H9 (cell line): Measurements from ENCODE around the gene TNIP1. TPM values are rescaled to one million over a fixed set of nuclear protein-coding genes. Genes with fewer than 3 reads are reported as not detected.

Experiments used
- DNase-seq: peaks from one replicate; pipeline ENCODE4 v3.0.0-alpha.2; 2017
- H2AFZ ChIP-seq: one replicate; pipeline ENCODE4 v1.6.1; 2013; ENCODE audit warnings: mild to moderate bottlenecking, low read length, control low read depth, moderate library complexity
- H2AK5ac ChIP-seq: 2 replicates; pipeline ENCODE4 v1.6.1; 2013; ENCODE audit warnings: low read length, control low read depth, mixed read lengths; ENCODE audit not compliant: insufficient read length
- H2BK120ac ChIP-seq: one replicate; pipeline ENCODE4 v1.6.1; 2013; ENCODE audit warnings: low read depth, mild to moderate bottlenecking, low read length, control low read depth, inconsistent platforms; ENCODE audit not compliant: poor library complexity, severe bottlenecking
- H2BK12ac ChIP-seq: 2 replicates; pipeline ENCODE4 v1.6.1; 2013; ENCODE audit warnings: low read length, control low read depth, mixed read lengths, low read depth; ENCODE audit not compliant: insufficient read length
- H2BK15ac ChIP-seq: 2 replicates; pipeline ENCODE4 v1.6.1; 2013; ENCODE audit warnings: low read depth, low read length, control low read depth
- H2BK20ac ChIP-seq: one replicate; pipeline ENCODE4 v1.6.1; 2013; ENCODE audit warnings: low read depth, mild to moderate bottlenecking, low read length, control low read depth, inconsistent platforms; ENCODE audit not compliant: poor library complexity, severe bottlenecking
- H2BK5ac ChIP-seq: 2 replicates; pipeline ENCODE4 v1.6.1; 2013; ENCODE audit warnings: low read length, control low read depth, mixed read lengths; ENCODE audit not compliant: insufficient read length
- H3K14ac ChIP-seq: 2 replicates; pipeline ENCODE4 v1.6.1; 2013; ENCODE audit warnings: low read length, control low read depth; ENCODE audit not compliant: insufficient read depth
- H3K18ac ChIP-seq: 2 replicates; pipeline ENCODE4 v1.6.1; 2013; ENCODE audit warnings: low read depth, mild to moderate bottlenecking, mixed read lengths, low read length, control low read depth; ENCODE audit not compliant: insufficient read length
- H3K23ac ChIP-seq: 2 replicates; pipeline ENCODE4 v1.6.1; 2013; ENCODE audit warnings: low read length, control low read depth, mixed read lengths, low read depth; ENCODE audit not compliant: insufficient read length
- H3K23me2 ChIP-seq: 2 replicates; pipeline ENCODE4 v1.6.1; 2013; ENCODE audit warnings: low read depth, mild to moderate bottlenecking, mixed read lengths, low read length, control low read depth; ENCODE audit not compliant: insufficient read length, poor library complexity, severe bottlenecking
- H3K27ac ChIP-seq: 2 replicates; pipeline ENCODE4 v1.5.1; 2013; ENCODE audit warnings: low read length, control low read depth, mixed read lengths, low read depth; ENCODE audit not compliant: insufficient read length
- H3K27me3 ChIP-seq: 2 replicates; pipeline ENCODE4 v1.6.1; 2013; ENCODE audit warnings: low read length, control low read depth, inconsistent platforms; ENCODE audit not compliant: insufficient read depth
- H3K4ac ChIP-seq: 2 replicates; pipeline ENCODE4 v1.6.1; 2013; ENCODE audit warnings: low read depth, mild to moderate bottlenecking, control low read depth, inconsistent platforms, low read length, moderate library complexity
- H3K4me1 ChIP-seq: 2 replicates; pipeline ENCODE4 v1.6.1; 2013; ENCODE audit warnings: low read length, control low read depth, inconsistent platforms; ENCODE audit not compliant: insufficient read depth
- H3K4me2 ChIP-seq: 2 replicates; pipeline ENCODE4 v1.6.1; 2013; ENCODE audit warnings: low read length, control low read depth, mixed read lengths; ENCODE audit not compliant: insufficient read length, insufficient read depth
- H3K56ac ChIP-seq: 2 replicates; pipeline ENCODE4 v1.6.1; 2013; ENCODE audit warnings: low read depth, mild to moderate bottlenecking, mixed read lengths, low read length, control low read depth; ENCODE audit not compliant: insufficient read length
- H3K79me1 ChIP-seq: 2 replicates; pipeline ENCODE4 v1.6.1; 2013; ENCODE audit warnings: low read depth, mild to moderate bottlenecking, moderate library complexity, low read length, control low read depth, inconsistent platforms; ENCODE audit not compliant: insufficient read depth, poor library complexity, severe bottlenecking
- H3K79me2 ChIP-seq: 2 replicates; pipeline ENCODE4 v1.6.1; 2013; ENCODE audit warnings: low read length, control low read depth, inconsistent platforms; ENCODE audit not compliant: insufficient read depth
- H3K9ac ChIP-seq: 2 replicates; pipeline ENCODE4 v1.6.1; 2013; ENCODE audit warnings: low read length, control low read depth, mixed read lengths; ENCODE audit not compliant: insufficient read length; ENCODE audit errors: extremely low read depth
- H3K9me3 ChIP-seq: one replicate; pipeline ENCODE4 v1.6.1; 2013; ENCODE audit warnings: low read depth, low read length, inconsistent platforms; ENCODE audit not compliant: control insufficient read depth
- H3T11ph ChIP-seq: one replicate; pipeline ENCODE4 v1.6.1; 2013; ENCODE audit warnings: mild to moderate bottlenecking, low read length, control low read depth, inconsistent platforms
- H4K20me1 ChIP-seq: one replicate; pipeline ENCODE4 v1.6.1; 2013; ENCODE audit not compliant: control insufficient read depth, insufficient read length, insufficient read depth
- H4K5ac ChIP-seq: 2 replicates; pipeline ENCODE4 v1.6.1; 2013; ENCODE audit warnings: low read depth, mild to moderate bottlenecking, mixed read lengths, low read length, control low read depth; ENCODE audit not compliant: insufficient read length
- H4K8ac ChIP-seq: replicated peaks from 2 replicates; pipeline ENCODE4 v1.6.1; 2013; ENCODE audit warnings: low read length, control low read depth, mixed read lengths, low read depth; ENCODE audit not compliant: insufficient read length
- H4K91ac ChIP-seq: 2 replicates; pipeline ENCODE4 v1.6.1; 2013; ENCODE audit warnings: low read depth, mild to moderate bottlenecking, moderate library complexity, mixed read lengths, low read length, control low read depth; ENCODE audit not compliant: insufficient read length
- H3K27ac Mint-ChIP-seq, 3 experiments: 2 replicates in 2 of 3; 3 replicates in 1 of 3; pipeline ENCODE4 v1.8.0; 2020 to 2021; ENCODE audit warnings: mixed read lengths in 3 of 3, mild to moderate bottlenecking in 1 of 3, moderate library complexity in 1 of 3
- H3K27me3 Mint-ChIP-seq: 2 replicates; pipeline ENCODE4 v1.8.0; 2021; ENCODE audit warnings: low read depth, mild to moderate bottlenecking, moderate library complexity, mixed read lengths
- H3K36me3 Mint-ChIP-seq, 3 experiments: 2 replicates in 2 of 3; 3 replicates in 1 of 3; pipeline ENCODE4 v1.8.0; 2020 to 2021; ENCODE audit warnings: low read depth in 3 of 3, mixed read lengths in 3 of 3; ENCODE audit not compliant: insufficient read depth in 1 of 3
- H3K4me1 Mint-ChIP-seq, 2 experiments: 2 replicates each; pipeline ENCODE4 v1.8.0; 2020; ENCODE audit warnings: mixed read lengths in 2 of 2
- H3K4me3 Mint-ChIP-seq, 2 experiments: 2 replicates in 1 of 2; 3 replicates in 1 of 2; pipeline ENCODE4 v1.8.0; 2020 to 2021; ENCODE audit warnings: mild to moderate bottlenecking in 2 of 2, mixed read lengths in 2 of 2, moderate library complexity in 1 of 2
- H3K9me3 Mint-ChIP-seq, 2 experiments: 2 replicates in 1 of 2; 3 replicates in 1 of 2; pipeline ENCODE4 v1.8.0; 2020; ENCODE audit warnings: mild to moderate bottlenecking in 2 of 2, mixed read lengths in 2 of 2, moderate library complexity in 1 of 2
- CTCF ChIP-seq: fragments of 200-600 bp; sonication (generic); conservative IDR thresholded peaks from 3 replicates; pipeline ENCODE4 v1.8.0; 2021; ENCODE audit warnings: antibody characterized with exemption, mild to moderate bottlenecking
- WGBS: extraction: QIAGEN DNeasy Blood & Tissue Kit; methylation state at CpG from one replicate; pipeline ENCODE4 v1.1.7; 2013; ENCODE audit warnings: missing lambda C conversion rate, low lambda C conversion rate, mixed read lengths; ENCODE audit not compliant: insufficient read length; ENCODE audit errors: extremely low coverage; 5-methylcytosine and 5-hydroxymethylcytosine counted together
- total RNA-seq: library from RNA; stranded (reverse); gene quantifications from 2 replicates; pipeline ENCODE4 v1.2.1, GENCODE V29; 2021

TNIP1 gene
- total RNA-seq, 1 experiment from 2014 or later, result 40.8 TPM

GRCh38 chr5:151075698-151076331 is 5.0 kb downstream of the TNIP1 start:
- H3K4me2 ChIP-seq, result no peak overlapping the region
- H2BK5ac ChIP-seq, result no peak overlapping the region
- Mint-ChIP-seq H3K27me3 (no peaks in the 10 kb centered on the region; the same call in 1 of the 2 replicates), H3K4me1 (peaks cover 9 to 14% of the 10 kb centered on the region in 2 experiments), H3K36me3 (no peaks in the 10 kb centered on the region; a peak in 2 of 7 replicates), H3K27ac (no peak overlapping the region; a peak in 1 of 7 replicates), H3K9me3 (no peaks in the 10 kb centered on the region), H3K4me3 (no peak overlapping the region)
- H3K56ac ChIP-seq, result no peak overlapping the region
- no peak overlapping the region for H3K4ac ChIP-seq
- H3K4me1 ChIP-seq, result no peaks in the 10 kb centered on the region
- H3K18ac ChIP-seq, result no peak overlapping the region
- H3T11ph ChIP-seq, result no peak overlapping the region
- H4K5ac ChIP-seq, result no peak overlapping the region
- H4K8ac ChIP-seq, result no peak overlapping the region
- no peaks in the 10 kb centered on the region for H4K20me1 ChIP-seq
- peaks cover 2% of the 10 kb centered on the region for H3K79me1 ChIP-seq
- H2BK20ac ChIP-seq, result no peak overlapping the region
- no peaks in the 10 kb centered on the region for H3K9me3 ChIP-seq
- no CpG with 5 or more reads among the region's 5 CpGs for WGBS
- no peak overlapping the region for H3K9ac ChIP-seq
- H2BK15ac ChIP-seq, result no peak overlapping the region
- H3K27ac ChIP-seq, result no peak overlapping the region
- TF ChIP-seq CTCF, result no peak
- DNase-seq, result no peak
- no peak overlapping the region for H2AFZ ChIP-seq
- no peak overlapping the region for H4K91ac ChIP-seq
- H2BK12ac ChIP-seq, result no peak overlapping the region
- no peaks in the 10 kb centered on the region for H3K23me2 ChIP-seq
- no peaks in the 10 kb centered on the region for H3K27me3 ChIP-seq
- H3K79me2 ChIP-seq, result peaks cover 2% of the 10 kb centered on the region; the same call in 1 of the 2 replicates
- H3K23ac ChIP-seq, result no peak overlapping the region
- no peak overlapping the region for H2AK5ac ChIP-seq
- H3K14ac ChIP-seq, result no peak overlapping the region
- H2BK120ac ChIP-seq, result no peak overlapping the region
